GM12873 (cell line): ENCODE data around the gene TRIO.

Experiments
- CTCF ChIP-seq: IDR thresholded peaks from 2 replicates; pipeline ENCODE4 v1.5.1; 2012; ENCODE audit warnings: low read depth, mild to moderate bottlenecking, moderate library complexity, low read length, control low read depth; ENCODE audit not compliant: insufficient read depth; ENCODE audit errors: missing control alignments

Gene TRIO

GRCh38 chr5:14209222-14209822 lies 66.2 kb downstream of the TRIO start:
- TF ChIP-seq CTCF, result no peak

GRCh38 chr5:14209836-14210235 lies 66.7 kb downstream of the TRIO start:
- TF ChIP-seq CTCF, result no peak

GRCh38 chr5:14210729-14211128 lies 67.6 kb downstream of the TRIO start:
- no peak for TF ChIP-seq CTCF

GRCh38 chr5:14211818-14212803 lies 69.0 kb downstream of the TRIO start:
- no peak for TF ChIP-seq CTCF

- no peak for TF ChIP-seq CTCF
Measured at GRCh38 chr5:14212838-14213237, 69.7 kb downstream of the TRIO start.

- no peak for TF ChIP-seq CTCF
Measured at GRCh38 chr5:14213253-14213652, 70.1 kb downstream of the TRIO start.

GRCh38 chr5:14213813-14214585 lies 70.9 kb downstream of the TRIO start:
- TF ChIP-seq CTCF, result no peak
